Endothelial cell of umbilical vein (primary cell): ENCODE measurements around the gene LAMB3. TPM values are rescaled to one million over a fixed set of nuclear protein-coding genes. Genes with fewer than 3 reads are reported as not detected.

Experiments used
- BruUV-seq: library from RNA; stranded (reverse); fragments of 400-500 nt; replicated peaks from 2 replicates; lab custom pipeline; 2021; lab: Mats Ljungman, UMichigan
- CTCF ChIA-PET: fragments of 300-600, 350-600 bp; sonication (Branson Sonifier 250); formaldehyde crosslinking; loops from one replicate; lab custom pipeline; 2021; ENCODE audit warnings: antibody characterized with exemption, inconsistent platforms; lab: Charles Lee
- POLR2A ChIA-PET: fragments of 300-600, 350-600 bp; sonication (Branson Sonifier 250); formaldehyde crosslinking; loops from one replicate; lab custom pipeline; 2021; ENCODE audit warnings: antibody characterized with exemption, inconsistent platforms; lab: Charles Lee
- DNase-seq: peaks from one replicate; pipeline ENCODE4 v3.0.0-alpha.2; 2011; ENCODE audit warnings: low read depth, low spot score
- FAIRE-seq: peaks from 2 replicates; lab custom pipeline; 2011; peaks lifted over from hg19 to GRCh38; lab: Jason Lieb, UNC
- H2AFZ ChIP-seq: 2 replicates; pipeline ENCODE4 v1.6.0; 2012; ENCODE audit warnings: low read depth, low read length, control low read depth, inconsistent platforms
- H3K27ac ChIP-seq: 2 replicates; pipeline ENCODE4 v1.5.1; 2011; ENCODE audit warnings: low read depth, mild to moderate bottlenecking, control low read depth, low read length, moderate library complexity; ENCODE audit not compliant: insufficient read depth
- H3K27me3 ChIP-seq, 2 experiments: 2 replicates each; pipeline versions ENCODE4 v1.6.0 to v1.6.1; 2011; ENCODE audit warnings: low read length in 2 of 2, mixed read lengths in 1 of 2; ENCODE audit not compliant: control insufficient read depth in 2 of 2, insufficient read depth in 2 of 2
- H3K36me3 ChIP-seq, 2 experiments: 2 replicates in 1 of 2; 3 replicates in 1 of 2; pipeline ENCODE4 v1.5.1; 2011; ENCODE audit warnings: low read length in 2 of 2, mild to moderate bottlenecking in 1 of 2, moderate library complexity in 1 of 2; ENCODE audit not compliant: control insufficient read depth in 2 of 2, insufficient read depth in 2 of 2; ENCODE audit errors: extremely low read depth in 1 of 2
- H3K4me1 ChIP-seq: 3 replicates; pipeline ENCODE4 v1.5.1; 2011; ENCODE audit warnings: mild to moderate bottlenecking, low read length; ENCODE audit not compliant: control insufficient read depth, insufficient read depth; ENCODE audit errors: extremely low read depth
- H3K4me2 ChIP-seq: 2 replicates; pipeline ENCODE4 v1.6.1; 2011; ENCODE audit warnings: low read length, control low read depth, mixed read lengths; ENCODE audit not compliant: insufficient read depth
- H3K4me3 ChIP-seq, 3 experiments: fragments of 200-600 bp in 1 of 3; sonication (generic), shearing (Covaris generic) in 1 of 3; replicated peaks in 1 of 3; 2 replicates each; pipeline ENCODE4 v1.5.1; 2011 to 2016; ENCODE audit warnings: control low read depth in 3 of 3, low read length in 3 of 3, mild to moderate bottlenecking in 2 of 3, inconsistent platforms in 1 of 3, low read depth in 1 of 3, moderate library complexity in 1 of 3; ENCODE audit not compliant: insufficient read depth in 1 of 3
- H3K79me2 ChIP-seq: 2 replicates; pipeline ENCODE4 v1.6.0; 2012; ENCODE audit warnings: low read length, inconsistent platforms; ENCODE audit not compliant: control insufficient read depth, insufficient read depth
- H3K9ac ChIP-seq: replicated peaks from 2 replicates; pipeline ENCODE3; 2011; ENCODE audit warnings: low read length, control low read depth; ENCODE audit not compliant: insufficient read depth; ENCODE audit errors: extremely low read depth
- H3K9me1 ChIP-seq: replicated peaks from 3 replicates; pipeline ENCODE4 v1.6.0; 2011; ENCODE audit warnings: mild to moderate bottlenecking, low read length; ENCODE audit not compliant: control insufficient read depth, insufficient read depth; ENCODE audit errors: extremely low read depth
- H3K9me3 ChIP-seq: replicated peaks from 2 replicates; pipeline ENCODE4 v1.5.1; 2012; ENCODE audit warnings: low read length, inconsistent platforms; ENCODE audit not compliant: control insufficient read depth, insufficient read depth
- H4K20me1 ChIP-seq: replicated peaks from 2 replicates; pipeline ENCODE3; 2011; ENCODE audit warnings: mild to moderate bottlenecking, low read length; ENCODE audit not compliant: control insufficient read depth, insufficient read depth; ENCODE audit errors: extremely low read depth
- EZH2 ChIP-seq: IDR thresholded peaks from 2 replicates; pipeline ENCODE4 v1.6.1; 2012; ENCODE audit warnings: borderline replicate concordance, low read depth, mild to moderate bottlenecking, moderate library complexity, low read length, inconsistent platforms; ENCODE audit not compliant: severe bottlenecking
- FOS ChIP-seq: IDR thresholded peaks from 2 replicates; pipeline ENCODE4 v1.6.1; 2011; ENCODE audit warnings: mild to moderate bottlenecking, low read length, moderate library complexity, borderline replicate concordance; ENCODE audit not compliant: insufficient read depth
- GATA2 ChIP-seq: IDR thresholded peaks from 2 replicates; pipeline ENCODE4 v1.7.0; 2011; ENCODE audit warnings: low read depth, mild to moderate bottlenecking, moderate library complexity, mixed read lengths, low read length; ENCODE audit not compliant: insufficient read length, insufficient read depth
- JUN ChIP-seq: IDR thresholded peaks from 2 replicates; pipeline ENCODE4 v1.6.1; 2011; ENCODE audit warnings: borderline replicate concordance, low read depth; ENCODE audit not compliant: insufficient read length, insufficient read depth
- MAX ChIP-seq: IDR thresholded peaks from 2 replicates; pipeline ENCODE4 v1.6.1; 2011; ENCODE audit not compliant: insufficient read depth, insufficient read length
- MYC ChIP-seq: IDR thresholded peaks from one replicate; pipeline ENCODE4 v1.6.1; 2011; ENCODE audit warnings: mild to moderate bottlenecking, low read depth, low read length
- POLR2A ChIP-seq: IDR thresholded peaks from 2 replicates; pipeline ENCODE4 v1.6.1; 2012; ENCODE audit warnings: low read depth, mild to moderate bottlenecking, control low read depth, low read length
- POLR2AphosphoS5 ChIP-seq: IDR thresholded peaks from 2 replicates; pipeline ENCODE4 v1.6.1; 2012; ENCODE audit warnings: low read depth, mild to moderate bottlenecking, control low read depth, low read length, moderate library complexity; ENCODE audit not compliant: insufficient read depth
- dilution Hi-C: fragments of 300-500 bp; cut with MboI; formaldehyde crosslinking; loops from one replicate; pipeline ENCODE4 v1.15.0; 2019; ENCODE audit warnings: low sequenced_read_pairs; ENCODE audit not compliant: extremely low pct_ligation_motif_present
- intact Hi-C: fragments of 100-400 bp; cut with micrococcal nuclease; formaldehyde crosslinking; loops from one replicate; pipeline ENCODE4 v1.10.0; 2022
- polyA plus RNA-seq, 4 experiments: library from polyadenylated mRNA; depleted of rRNA in 3 of 4; stranded (reverse) in 3 of 4; unstranded in 1 of 4; fragments of >200 nt; gene quantifications; 2 replicates each; pipeline versions ENCODE4 v1.2.1 to v1.2.3, GENCODE V29; 2011 to 2012; ENCODE audit warnings: missing spikeins in 1 of 4
- total RNA-seq: library from RNA; stranded (reverse); gene quantifications from 2 replicates; pipeline ENCODE4 v1.2.3, GENCODE V29; 2021
- TF ChIP-seq, protein P1 (sequence below), 2 donors: IDR thresholded peaks; 1 replicate in 1 of 2; 2 replicates in 1 of 2; pipeline ENCODE4 v1.5.1; 2011; ENCODE audit warnings: low read length in 2 of 2, mild to moderate bottlenecking in 2 of 2, moderate library complexity in 2 of 2, control low read depth in 1 of 2, inconsistent platforms in 1 of 2, low read depth in 1 of 2; ENCODE audit not compliant: insufficient read depth in 1 of 2; ENCODE audit errors: extremely low read depth in 1 of 2

Gene LAMB3
- total and polyA plus RNA-seq, 2 donors (not counting 3 experiments of a cell fraction or from before 2014, with no cell fraction given) = 2.6 to 3.1 TPM

GRCh38 chr1:209595028-209595427 lies 57.2 kb downstream of the LAMB3 start:
- CTCF ChIA-PET = no interaction called here
- no peak for FAIRE-seq
- dilution Hi-C loops (loop anchor here (25.0 kb wide), 1 partner anchor 92 kb away; the partner anchor contains the start of gene G0S2), intact Hi-C loops (no loop called here)
- H3K4me1 ChIP-seq = peaks cover 5% of the 10 kb centered on the region
- no peak overlapping the region for H3K27ac ChIP-seq
- H3K79me2 ChIP-seq = no peaks in the 10 kb centered on the region
- POLR2A ChIA-PET = no interaction called here
- H3K9ac ChIP-seq = no peak overlapping the region
- no TSS peak for BruUV-seq
- H3K9me3 ChIP-seq = no peaks in the 10 kb centered on the region
- no peaks in the 10 kb centered on the region for H4K20me1 ChIP-seq
- TF ChIP-seq MYC (no peak), POLR2AphosphoS5 (no peak), POLR2A (no peak), GATA2 (no peak), FOS (no peak)
- no peaks in the 10 kb centered on the region for H3K9me1 ChIP-seq
- peaks cover 11 to 12% of the 10 kb centered on the region in 2 experiments for H3K27me3 ChIP-seq
- H3K36me3 ChIP-seq = no peaks in the 10 kb centered on the region
- no peak for DNase-seq
- H3K4me3 ChIP-seq = no peak overlapping the region
- no peak overlapping the region for H2AFZ ChIP-seq
- no peak overlapping the region for H3K4me2 ChIP-seq

DNA sequence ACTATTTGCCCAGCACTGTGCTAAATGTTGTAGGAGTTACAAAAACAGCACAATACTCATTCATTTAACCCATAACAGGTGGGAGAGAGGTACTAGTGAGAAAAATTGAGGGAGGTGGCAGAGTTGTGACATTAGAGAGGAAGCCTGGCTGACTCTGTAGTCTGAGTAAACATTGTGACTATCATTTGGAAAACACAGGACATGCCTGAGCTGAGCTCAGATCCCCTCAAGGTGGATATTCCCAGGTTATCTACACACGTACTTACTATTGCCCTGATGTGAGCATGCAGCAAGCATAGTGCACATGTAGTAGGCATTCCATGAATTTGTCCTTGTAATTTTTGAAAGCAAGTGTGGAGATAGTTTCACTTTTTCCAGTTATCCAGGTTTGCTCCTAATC lies 57.8 kb downstream of the LAMB3 start:
- Histone ChIP-seq H2AFZ (no peak overlapping the region), H3K27me3 (peaks cover 5 to 10% of the 10 kb centered on the region in 2 experiments), H3K9me1 (no peaks in the 10 kb centered on the region), H3K4me2 (no peak overlapping the region), H3K79me2 (no peaks in the 10 kb centered on the region), H3K9me3 (no peaks in the 10 kb centered on the region), H3K4me1 (peaks cover 5% of the 10 kb centered on the region), H3K27ac (no peak overlapping the region), H4K20me1 (no peaks in the 10 kb centered on the region), H3K9ac (no peak overlapping the region), H3K36me3 (no peaks in the 10 kb centered on the region), H3K4me3 (no peak overlapping the region)
- FAIRE-seq (no peak), DNase-seq (no peak)
- ChIA-PET CTCF (interaction anchor here (0.6 to 1.6 kb wide), 6 partner anchors 11 to 154 kb away, joined by 3 to 5 read pairs (median 4); partner anchors contain the start of gene CAMK1G), POLR2A (no interaction called here)
- intact Hi-C loops = loop anchor here (5.0 kb wide), 1 partner anchor 33 kb away; no protein-coding TSS in a partner anchor
- BruUV-seq = no TSS peak
- TF ChIP-seq, protein P1, sequence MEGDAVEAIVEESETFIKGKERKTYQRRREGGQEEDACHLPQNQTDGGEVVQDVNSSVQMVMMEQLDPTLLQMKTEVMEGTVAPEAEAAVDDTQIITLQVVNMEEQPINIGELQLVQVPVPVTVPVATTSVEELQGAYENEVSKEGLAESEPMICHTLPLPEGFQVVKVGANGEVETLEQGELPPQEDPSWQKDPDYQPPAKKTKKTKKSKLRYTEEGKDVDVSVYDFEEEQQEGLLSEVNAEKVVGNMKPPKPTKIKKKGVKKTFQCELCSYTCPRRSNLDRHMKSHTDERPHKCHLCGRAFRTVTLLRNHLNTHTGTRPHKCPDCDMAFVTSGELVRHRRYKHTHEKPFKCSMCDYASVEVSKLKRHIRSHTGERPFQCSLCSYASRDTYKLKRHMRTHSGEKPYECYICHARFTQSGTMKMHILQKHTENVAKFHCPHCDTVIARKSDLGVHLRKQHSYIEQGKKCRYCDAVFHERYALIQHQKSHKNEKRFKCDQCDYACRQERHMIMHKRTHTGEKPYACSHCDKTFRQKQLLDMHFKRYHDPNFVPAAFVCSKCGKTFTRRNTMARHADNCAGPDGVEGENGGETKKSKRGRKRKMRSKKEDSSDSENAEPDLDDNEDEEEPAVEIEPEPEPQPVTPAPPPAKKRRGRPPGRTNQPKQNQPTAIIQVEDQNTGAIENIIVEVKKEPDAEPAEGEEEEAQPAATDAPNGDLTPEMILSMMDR (IDR thresholded peaks at IDR 0.05; ENCODE audit: extremely low read depth in 1 of 2, insufficient read depth in 1 of 2, low read depth in 1 of 2, low read length in 2 of 2) = no peak
- TF ChIP-seq EZH2 = no peak
- no peak for TF ChIP-seq JUN
- TF ChIP-seq POLR2AphosphoS5 = no peak
- no peak for TF ChIP-seq FOS
- no peak for TF ChIP-seq GATA2
- no peak for TF ChIP-seq POLR2A
- TF ChIP-seq MAX = no peak
- TF ChIP-seq MYC = no peak
- dilution Hi-C loops = loop anchor here (25.0 kb wide), 1 partner anchor 93 kb away; the partner anchor contains the start of gene G0S2
